Activated CD8-positive, alpha-beta memory T cell treated with anti-CD3 and anti-CD28 coated beads, Interleukin-2, amount 50 U/mL, for 24 hours (primary cell): ENCODE results near the gene REM2.
"Not testable (repeated sequence)": the region's sequence is repeated elsewhere in the genome, so short reads cannot be mapped to it uniquely, and the experiment has no call there.

Experiments used
- DNase-seq: peaks from one replicate; pipeline ENCODE4 v3.0.0-alpha.2; 2020; ENCODE audit errors: extremely low read depth

The REM2 gene

GRCh38 chr14:22848351-22849164, 34.5 kb upstream of the REM2 start:
- no peak for DNase-seq

- no peak for DNase-seq
Observed at GRCh38 chr14:22849212-22849819, 33.7 kb upstream of the REM2 start.

GRCh38 chr14:22850944-22851764, 31.9 kb upstream of the REM2 start:
- DNase-seq, result no peak

- not testable (repeated sequence) for DNase-seq
Observed at GRCh38 chr14:22852178-22852577, 30.8 kb upstream of the REM2 start.

- DNase-seq, result no peak
Observed at GRCh38 chr14:22852599-22852939, 30.5 kb upstream of the REM2 start.

- DNase-seq, result peak; percentile 87
Observed at GRCh38 chr14:22852940-22853767, 29.9 kb upstream of the REM2 start.

GRCh38 chr14:22854296-22854695, 28.7 kb upstream of the REM2 start:
- not testable (repeated sequence) for DNase-seq

GRCh38 chr14:22854963-22855724, 27.9 kb upstream of the REM2 start:
- DNase-seq, result no peak

GRCh38 chr14:22856428-22856827, 26.6 kb upstream of the REM2 start:
- DNase-seq, result no peak

GRCh38 chr14:22860377-22860776, 22.6 kb upstream of the REM2 start:
- not testable (repeated sequence) for DNase-seq

- no peak for DNase-seq
Observed at GRCh38 chr14:22861651-22862050, 21.4 kb upstream of the REM2 start.

GRCh38 chr14:22864979-22865378, 18.0 kb upstream of the REM2 start:
- DNase-seq, result no peak

GRCh38 chr14:22865424-22866405, 17.3 kb upstream of the REM2 start:
- no peak for DNase-seq

- DNase-seq, result no peak
Observed at GRCh38 chr14:22866874-22867273, 16.1 kb upstream of the REM2 start.

GRCh38 chr14:22870811-22871223, 12.2 kb upstream of the REM2 start:
- DNase-seq, result no peak

- DNase-seq, result no peak
Observed at GRCh38 chr14:22871224-22872032, 11.6 kb upstream of the REM2 start, which contains the start of gene LRP10. Gene LRP10, plus strand, starts transcription at chr14:22871740. Its CDS starts 564 bp downstream, at chr14:22872304.

- DNase-seq, result no peak
Observed at GRCh38 chr14:22872033-22872832, 10.8 kb upstream of the REM2 start.
